DOHH2 (cell line): ENCODE data around the gene TMEM217.

Experiments
- H3F3A ChIP-seq: fragments of 200-600 bp; sonication (generic), shearing (Covaris generic); 2 replicates; pipeline ENCODE4 v1.6.0; 2016; ENCODE audit warnings: antibody characterized with exemption, mild to moderate bottlenecking; ENCODE audit not compliant: control insufficient read depth, insufficient read depth
- H3K27ac ChIP-seq: fragments of 200-600 bp; sonication (generic); 2 replicates; pipeline ENCODE4 v1.5.1; 2014; ENCODE audit warnings: low read depth, mild to moderate bottlenecking, low read length, moderate library complexity
- H3K27me3 ChIP-seq: fragments of 200-600 bp; sonication (generic); 2 replicates; pipeline ENCODE4 v1.6.1; 2014; ENCODE audit warnings: mild to moderate bottlenecking, low read length, mixed read lengths; ENCODE audit not compliant: control insufficient read depth
- H3K36me3 ChIP-seq: fragments of 200-600 bp; sonication (generic); 2 replicates; pipeline ENCODE4 v1.6.1; 2014; ENCODE audit warnings: mild to moderate bottlenecking, low read length, moderate library complexity, mixed read lengths; ENCODE audit not compliant: control insufficient read depth
- H3K4me1 ChIP-seq: fragments of 200-600 bp; sonication (generic); 2 replicates; pipeline ENCODE4 v1.6.1; 2014; ENCODE audit warnings: mild to moderate bottlenecking, low read length, mixed read lengths; ENCODE audit not compliant: control insufficient read depth
- H3K4me2 ChIP-seq: fragments of 200-600 bp; sonication (generic); 2 replicates; pipeline ENCODE4 v1.6.0; 2014; ENCODE audit warnings: mild to moderate bottlenecking, low read length, moderate library complexity
- H3K4me3 ChIP-seq: fragments of 200-600 bp; sonication (generic); 2 replicates; pipeline ENCODE4 v1.5.1; 2014; ENCODE audit warnings: mild to moderate bottlenecking, low read length, mixed read lengths
- H3K79me2 ChIP-seq: fragments of 200-600 bp; sonication (generic); 2 replicates; pipeline ENCODE4 v1.6.1; 2014; ENCODE audit warnings: mild to moderate bottlenecking, low read length, mixed read lengths; ENCODE audit not compliant: control insufficient read depth
- H3K9me2 ChIP-seq: fragments of 200-600 bp; sonication (generic); replicated peaks from 2 replicates; pipeline ENCODE4 v1.6.1; 2014; ENCODE audit warnings: mild to moderate bottlenecking, low read length, mixed read lengths; ENCODE audit not compliant: control insufficient read depth
- H3K9me3 ChIP-seq: fragments of 200-600 bp; sonication (generic); 2 replicates; pipeline ENCODE4 v1.6.1; 2014; ENCODE audit warnings: antibody characterized with exemption, low read length, mixed read lengths; ENCODE audit not compliant: control insufficient read depth, insufficient read depth
- H4K20me1 ChIP-seq: fragments of 200-600 bp; sonication (generic); 2 replicates; pipeline ENCODE4 v1.6.0; 2014; ENCODE audit warnings: low read depth, mild to moderate bottlenecking, antibody characterized with exemption, low read length, moderate library complexity; ENCODE audit not compliant: control insufficient read depth, insufficient read depth
- EZH2phosphoT487 ChIP-seq: fragments of 200-600 bp; sonication (generic); IDR thresholded peaks from 2 replicates; pipeline ENCODE4 v1.6.1; 2017; ENCODE audit warnings: borderline replicate concordance, mild to moderate bottlenecking, antibody characterized with exemption, low read length, moderate library complexity, mixed read lengths
- TF ChIP-seq, protein P1 (sequence below): fragments of 200-600 bp; sonication (generic); IDR thresholded peaks from one replicate; pipeline ENCODE4 v1.5.1; 2014; ENCODE audit warnings: antibody characterized with exemption, mild to moderate bottlenecking, low read depth, low read length; ENCODE audit not compliant: poor library complexity, severe bottlenecking

The TMEM217 gene

DNA sequence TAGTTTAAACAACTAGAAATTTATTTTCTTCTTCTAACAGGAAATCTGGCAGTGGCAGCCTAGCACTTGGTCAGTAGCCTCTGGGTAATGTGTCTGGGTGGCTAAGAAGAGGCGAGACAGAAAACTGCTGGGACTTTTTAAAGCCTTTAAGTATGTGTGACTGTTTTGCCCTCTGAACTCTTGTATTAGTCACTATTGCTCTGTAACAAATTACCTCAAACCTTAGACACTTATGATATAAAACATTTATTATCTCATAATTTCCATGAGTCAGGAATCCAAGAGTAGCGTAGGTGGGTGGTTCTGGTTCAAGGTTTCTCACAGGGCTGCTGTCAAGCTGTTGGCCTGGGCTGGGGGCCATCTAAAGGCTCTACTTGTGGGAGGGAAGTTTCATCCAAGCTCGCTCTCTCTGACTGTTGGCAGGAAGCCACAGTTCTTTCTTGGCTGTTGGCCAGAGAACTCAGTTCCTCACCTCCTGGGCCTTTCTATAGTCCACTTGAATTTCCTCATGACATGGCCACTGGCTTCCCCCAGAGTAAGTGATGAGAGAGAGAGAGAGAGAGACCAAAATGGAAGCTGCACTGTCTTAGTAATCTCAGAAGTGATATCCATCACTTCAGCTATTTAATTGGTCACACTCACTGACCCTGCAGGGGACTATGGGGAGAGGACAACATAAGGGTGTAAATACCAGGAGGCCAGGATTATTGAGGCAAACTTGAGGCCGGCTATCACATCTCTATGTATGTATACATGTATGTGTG lies 17.8 kb downstream of the TMEM217 start:
- H3K4me3 ChIP-seq = no peak overlapping the region
- peaks cover 3% of the 10 kb centered on the region; the same call in 1 of the 2 replicates for H3F3A ChIP-seq
- H3K27ac ChIP-seq = no peak overlapping the region
- H3K36me3 ChIP-seq = no peaks in the 10 kb centered on the region
- no peaks in the 10 kb centered on the region for H3K9me3 ChIP-seq
- H4K20me1 ChIP-seq = no peaks in the 10 kb centered on the region
- TF ChIP-seq, protein P1, sequence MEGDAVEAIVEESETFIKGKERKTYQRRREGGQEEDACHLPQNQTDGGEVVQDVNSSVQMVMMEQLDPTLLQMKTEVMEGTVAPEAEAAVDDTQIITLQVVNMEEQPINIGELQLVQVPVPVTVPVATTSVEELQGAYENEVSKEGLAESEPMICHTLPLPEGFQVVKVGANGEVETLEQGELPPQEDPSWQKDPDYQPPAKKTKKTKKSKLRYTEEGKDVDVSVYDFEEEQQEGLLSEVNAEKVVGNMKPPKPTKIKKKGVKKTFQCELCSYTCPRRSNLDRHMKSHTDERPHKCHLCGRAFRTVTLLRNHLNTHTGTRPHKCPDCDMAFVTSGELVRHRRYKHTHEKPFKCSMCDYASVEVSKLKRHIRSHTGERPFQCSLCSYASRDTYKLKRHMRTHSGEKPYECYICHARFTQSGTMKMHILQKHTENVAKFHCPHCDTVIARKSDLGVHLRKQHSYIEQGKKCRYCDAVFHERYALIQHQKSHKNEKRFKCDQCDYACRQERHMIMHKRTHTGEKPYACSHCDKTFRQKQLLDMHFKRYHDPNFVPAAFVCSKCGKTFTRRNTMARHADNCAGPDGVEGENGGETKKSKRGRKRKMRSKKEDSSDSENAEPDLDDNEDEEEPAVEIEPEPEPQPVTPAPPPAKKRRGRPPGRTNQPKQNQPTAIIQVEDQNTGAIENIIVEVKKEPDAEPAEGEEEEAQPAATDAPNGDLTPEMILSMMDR = no peak
- TF ChIP-seq EZH2phosphoT487 = no peak
- H3K4me1 ChIP-seq = peaks cover 11% of the 10 kb centered on the region
- H3K9me2 ChIP-seq = no peaks in the 10 kb centered on the region
- H3K4me2 ChIP-seq = peak overlapping the region; percentile 44
- H3K79me2 ChIP-seq = no peaks in the 10 kb centered on the region
- H3K27me3 ChIP-seq = no peaks in the 10 kb centered on the region

DNA sequence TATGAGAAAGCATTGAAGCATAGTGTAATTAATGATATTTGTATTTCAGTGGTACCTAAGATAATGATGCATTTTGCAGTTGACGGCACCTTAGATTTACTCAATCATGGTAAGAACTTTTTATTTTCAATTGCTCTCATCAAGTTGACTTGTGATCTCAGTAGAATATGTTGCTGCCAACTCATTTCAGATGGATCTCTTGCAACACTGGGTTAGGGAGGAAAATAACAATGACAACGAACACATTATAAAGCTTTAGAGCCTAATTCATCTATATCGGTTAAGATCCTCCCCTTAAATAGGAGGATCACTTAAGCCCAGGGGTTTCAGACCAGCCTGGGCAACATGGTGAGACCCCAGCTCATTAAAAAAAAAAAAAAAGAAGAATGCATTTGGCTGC lies 18.4 kb downstream of the TMEM217 start:
- H3K36me3 ChIP-seq = no peaks in the 10 kb centered on the region
- H3K4me3 ChIP-seq = no peak overlapping the region
- TF ChIP-seq EZH2phosphoT487 = no peak
- TF ChIP-seq, protein P1 = no peak
- no peaks in the 10 kb centered on the region for H3K27me3 ChIP-seq
- H3F3A ChIP-seq = peaks cover 3% of the 10 kb centered on the region; the same call in 1 of the 2 replicates
- no peaks in the 10 kb centered on the region for H3K79me2 ChIP-seq
- H4K20me1 ChIP-seq = no peaks in the 10 kb centered on the region
- no peaks in the 10 kb centered on the region for H3K9me3 ChIP-seq
- H3K9me2 ChIP-seq = no peaks in the 10 kb centered on the region
- H3K4me1 ChIP-seq = peaks cover 11% of the 10 kb centered on the region
- H3K4me2 ChIP-seq = no peak overlapping the region
- H3K27ac ChIP-seq = no peak overlapping the region

DNA sequence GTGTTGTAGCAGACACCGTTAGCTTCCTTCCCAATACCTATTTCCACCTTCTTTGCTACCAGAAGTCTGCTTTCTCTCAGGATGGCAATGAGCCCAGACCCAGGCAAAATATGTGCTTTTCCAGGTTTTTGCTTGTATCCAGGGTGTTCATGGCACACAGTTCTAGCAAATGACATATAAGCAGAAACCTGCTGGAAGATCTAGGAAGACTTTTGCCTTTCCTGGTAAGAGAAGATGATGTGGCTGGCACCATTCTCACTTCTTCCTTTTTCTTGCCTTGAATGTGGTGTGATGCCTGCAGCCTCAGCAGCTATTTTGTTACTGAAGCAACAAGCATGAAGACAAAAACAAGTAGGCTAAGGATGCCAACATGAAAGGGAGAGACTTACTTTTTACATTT lies 19.6 kb downstream of the TMEM217 start:
- TF ChIP-seq, protein P1 = no peak
- no peak for TF ChIP-seq EZH2phosphoT487
- Histone ChIP-seq H4K20me1 (no peaks in the 10 kb centered on the region), H3K9me2 (no peaks in the 10 kb centered on the region), H3K4me2 (no peak overlapping the region), H3F3A (peaks cover 3% of the 10 kb centered on the region; the same call in 1 of the 2 replicates), H3K27me3 (no peaks in the 10 kb centered on the region), H3K4me3 (no peak overlapping the region), H3K36me3 (no peaks in the 10 kb centered on the region), H3K27ac (no peak overlapping the region), H3K79me2 (no peaks in the 10 kb centered on the region), H3K9me3 (no peaks in the 10 kb centered on the region), H3K4me1 (peaks cover 11% of the 10 kb centered on the region)
